HepG2 (cell line): ENCODE data around the gene LNX2. TPM values are rescaled to one million over a fixed set of nuclear protein-coding genes. Genes with fewer than 3 reads are reported as not detected.

ENCODE experiments used
- ATAC-seq: fragments of 200-7000 bp; cut with Tn5 transposase; 3 replicates; pipeline ENCODE4 v1.9.1; 2020; ENCODE audit warnings: mild to moderate bottlenecking, moderate library complexity
- BruUV-seq: library from RNA; stranded (reverse); fragments of 400-500 nt; replicated peaks from 2 replicates; lab custom pipeline; 2021; lab: Mats Ljungman, UMichigan
- CTCF ChIA-PET: fragments of 300-600 bp; formaldehyde crosslinking; extraction: SDS; loops from one replicate; lab custom pipeline; 2021; ENCODE audit warnings: low total read pairs, inconsistent platforms, low intra/inter-chr PET ratio; lab: Yijun Ruan, JAX
- POLR2A ChIA-PET: fragments of 350-600 bp; sonication (Branson Sonifier 250); formaldehyde crosslinking; loops from one replicate; lab custom pipeline; 2020; ENCODE audit warnings: antibody characterized with exemption, inconsistent platforms; lab: Yijun Ruan, JAX
- DNase-seq: peaks from one replicate; pipeline ENCODE4 v3.0.0-alpha.2; 2015; ENCODE audit warnings: low spot score
- FAIRE-seq: peaks from 3 replicates; lab custom pipeline; 2011; peaks lifted over from hg19 to GRCh38; lab: Jason Lieb, UNC
- H2AFZ ChIP-seq: one replicate; pipeline ENCODE4 v1.6.1; 2011; ENCODE audit warnings: low read length, inconsistent platforms
- H3K27ac ChIP-seq: fragments of 300-600 bp; 3 replicates; pipeline ENCODE4 v1.8.0; 2011; ENCODE audit warnings: mixed run types, mild to moderate bottlenecking, mixed read lengths, low read length, inconsistent platforms; ENCODE audit not compliant: insufficient read depth; ENCODE audit errors: extremely low read length
- H3K27me3 ChIP-seq, 2 experiments: fragments of 200-600 bp in 1 of 2; 2 replicates in 1 of 2; 3 replicates in 1 of 2; pipeline versions ENCODE4 v1.6.0 to v1.8.0; 2011; ENCODE audit warnings: low read length in 2 of 2, mild to moderate bottlenecking in 2 of 2, moderate library complexity in 2 of 2, inconsistent platforms in 1 of 2; ENCODE audit not compliant: insufficient read depth in 2 of 2, control insufficient read depth in 1 of 2
- H3K36me3 ChIP-seq, 2 experiments: fragments of 200-600 bp in 1 of 2; replicated peaks in 1 of 2; 2 replicates in 1 of 2; 3 replicates in 1 of 2; pipeline versions ENCODE4 v1.5.1 to v1.8.0; 2011; ENCODE audit warnings: low read length in 2 of 2, inconsistent platforms in 1 of 2; ENCODE audit not compliant: insufficient read depth in 2 of 2, control insufficient read depth in 1 of 2
- H3K4me1 ChIP-seq: 2 replicates; pipeline ENCODE4 v1.5.1; 2012; ENCODE audit warnings: low read length, inconsistent platforms; ENCODE audit not compliant: insufficient read depth
- H3K4me2 ChIP-seq: 2 replicates; pipeline ENCODE4 v1.6.0; 2011; ENCODE audit warnings: low read depth, low read length, inconsistent platforms
- H3K4me3 ChIP-seq, 3 experiments: fragments of 200-600 bp in 1 of 3; sonication (generic), shearing (Covaris generic) in 1 of 3; replicated peaks in 1 of 3; 2 replicates each; pipeline ENCODE4 v1.5.1; 2011 to 2016; ENCODE audit warnings: low read length in 3 of 3, inconsistent platforms in 2 of 3, low read depth in 2 of 3, mild to moderate bottlenecking in 2 of 3, control low read depth in 1 of 3, mixed read lengths in 1 of 3; ENCODE audit not compliant: insufficient read depth in 1 of 3
- H3K79me2 ChIP-seq: one replicate; pipeline ENCODE4 v1.6.1; 2011; ENCODE audit warnings: low read length, inconsistent platforms; ENCODE audit not compliant: insufficient read depth
- H3K9ac ChIP-seq: 2 replicates; pipeline ENCODE4 v1.6.0; 2011; ENCODE audit warnings: mild to moderate bottlenecking, low read depth, low read length, inconsistent platforms; ENCODE audit not compliant: insufficient read depth
- H3K9me3 ChIP-seq: 2 replicates; pipeline ENCODE4 v1.5.1; 2012; ENCODE audit warnings: mild to moderate bottlenecking, low read length
- H4K20me1 ChIP-seq: 2 replicates; pipeline ENCODE4 v1.6.0; 2011; ENCODE audit warnings: inconsistent platforms, mild to moderate bottlenecking, low read length, moderate library complexity; ENCODE audit not compliant: insufficient read depth
- ATF7-NPFF ChIP-seq: sonication (generic); formaldehyde crosslinking; IDR thresholded peaks from 2 replicates; pipeline ENCODE4 v1.8.1; 2023; ENCODE audit warnings: mild to moderate bottlenecking, low read depth, missing genetic modification reagents, moderate library complexity
- CEBPB ChIP-seq: IDR thresholded peaks from 2 replicates; pipeline ENCODE4 v1.6.1; 2011; ENCODE audit warnings: low read depth, low read length, improper control_type of control experiment, borderline replicate concordance
- DBP ChIP-seq: sonication (generic); formaldehyde crosslinking; IDR thresholded peaks from 2 replicates; pipeline ENCODE4 v1.4.0; 2020; ENCODE audit warnings: missing genetic modification reagents; ENCODE audit errors: not compliant biosample characterization
- ERF ChIP-seq: IDR thresholded peaks from 2 replicates; pipeline ENCODE4 v1.6.1; 2018; ENCODE audit warnings: missing biosample characterization, missing genetic modification reagents
- GZF1 ChIP-seq: sonication (generic); formaldehyde crosslinking; IDR thresholded peaks from 2 replicates; pipeline ENCODE4 v1.5.1; 2020; ENCODE audit warnings: mild to moderate bottlenecking, missing genetic modification reagents
- HOXA3 ChIP-seq: sonication (generic); formaldehyde crosslinking; IDR thresholded peaks from 2 replicates; pipeline ENCODE4 v1.5.0; 2020; ENCODE audit warnings: missing genetic modification reagents
- JUN ChIP-seq: sonication (generic); formaldehyde crosslinking; IDR thresholded peaks from 2 replicates; pipeline ENCODE4 v1.4.0; 2020; ENCODE audit warnings: mild to moderate bottlenecking, missing genetic modification reagents
- PHF5A ChIP-seq: IDR thresholded peaks from one replicate; pipeline ENCODE4 v1.6.1; 2018; ENCODE audit warnings: low read depth, missing genetic modification reagents; ENCODE audit not compliant: unreplicated experiment
- POLR2AphosphoS5 ChIP-seq: IDR thresholded peaks from 2 replicates; pipeline ENCODE4 v1.6.1; 2012; ENCODE audit warnings: low read depth, low read length
- SRF ChIP-seq: IDR thresholded peaks from 2 replicates; pipeline ENCODE4 v1.6.1; 2011; ENCODE audit warnings: mild to moderate bottlenecking, low read depth, low read length, moderate library complexity
- TSC22D2 ChIP-seq: sonication (generic); formaldehyde crosslinking; IDR thresholded peaks from 2 replicates; pipeline ENCODE4 v1.5.1; 2020; ENCODE audit warnings: missing genetic modification reagents, mild to moderate bottlenecking, borderline replicate concordance
- ZNF503 ChIP-seq: sonication (generic); formaldehyde crosslinking; IDR thresholded peaks from 2 replicates; pipeline ENCODE4 v1.4.0; 2020; ENCODE audit warnings: missing genetic modification reagents
- ZNF891 ChIP-seq: sonication (generic); formaldehyde crosslinking; IDR thresholded peaks from 2 replicates; pipeline ENCODE4 v1.5.0; 2020; ENCODE audit warnings: mild to moderate bottlenecking, missing genetic modification reagents
- whole genome bisulfite sequencing: methylation state at CpG from one replicate; pipeline ENCODE4 v1.1.6; 2017; ENCODE audit warnings: low lambda C conversion rate; 5-methylcytosine and 5-hydroxymethylcytosine counted together
- in situ Hi-C: cut with HindIII; loops from 2 replicates; pipeline ENCODE4 v1.10.0; 2017; ENCODE audit warnings: low pct_unique_long_range_greater_than_20kb; ENCODE audit not compliant: extremely low pct_ligation_motif_present
- intact Hi-C: fragments of 100-400 bp; cut with micrococcal nuclease; formaldehyde crosslinking; loops from one replicate; pipeline ENCODE4 v1.10.0; 2022; ENCODE audit not compliant: unreplicated experiment
- polyA plus RNA-seq, 8 experiments: library from polyadenylated mRNA; depleted of rRNA in 3 of 8; stranded (reverse) in 7 of 8; unstranded in 1 of 8; fragments of >200 nt; fragmentation: Illumina TruSeq in 4 of 8; extraction: Trizol in 4 of 8; gene quantifications; 2 replicates each; pipeline versions ENCODE4 v1.2.1 to v1.2.3, GENCODE V29; 2011 to 2016; ENCODE audit warnings: low read depth in 4 of 8, missing spikeins in 1 of 8, mixed read lengths in 1 of 8; ENCODE audit not compliant: insufficient read depth in 1 of 8
- total RNA-seq, 5 experiments: library from RNA; depleted of rRNA; stranded (reverse); fragments of >200 nt; fragmentation: Illumina TruSeq; extraction: Trizol; gene quantifications; 2 replicates each; pipeline ENCODE4 v1.2.3, GENCODE V29; 2016; ENCODE audit warnings: low read depth in 1 of 5

The LNX2 gene
- total and polyA plus RNA-seq, 2 of the 13 experiments (the other 11 are each of a cell fraction or from before 2014, with no cell fraction given) = 9.2 to 9.7 TPM

GRCh38 chr13:27605610-27606200 is 14.6 kb downstream of the LNX2 start:
- ChIA-PET POLR2A (interaction anchor here (1.4 kb wide), 1 partner anchor 14 kb away, joined by 6 read pairs; the partner anchor contains the start of gene LNX2), CTCF (no interaction called here)
- Histone ChIP-seq H3K9ac (no peak overlapping the region), H3K4me3 (no peak overlapping the region), H4K20me1 (peaks cover 4% of the 10 kb centered on the region), H3K4me2 (no peak overlapping the region), H3K79me2 (peaks cover 90% of the 10 kb centered on the region), H3K36me3 (no peaks in the 10 kb centered on the region; a peak in 1 of 5 replicates), H3K9me3 (no peaks in the 10 kb centered on the region), H3K27me3 (no peaks in the 10 kb centered on the region), H3K4me1 (peaks cover 49% of the 10 kb centered on the region), H3K27ac (no peak overlapping the region), H2AFZ (no peak overlapping the region)
- intact Hi-C loops = no loop called here
- in situ Hi-C loops = no loop called here
- DNase-seq = no peak
- no peak for FAIRE-seq
- 96% methylated on average over 2 of the region's 2 CpGs for WGBS
- TF ChIP-seq CEBPB = peak; percentile 11; the same call in 1 of the 2 replicates
- no peak for TF ChIP-seq HOXA3 (CRISPR knock-in tag)
- BruUV-seq = no TSS peak
- ATAC-seq = no peak

GRCh38 chr13:27605099-27605498 is 15.2 kb downstream of the LNX2 start:
- TF ChIP-seq POLR2AphosphoS5 = no peak
- TF ChIP-seq JUN (CRISPR knock-in tag) = no peak
- TF ChIP-seq SRF = no peak
- TF ChIP-seq PHF5A (CRISPR knock-in tag) = no peak
- TF ChIP-seq ZNF503 (CRISPR knock-in tag) = no peak
- no peak for TF ChIP-seq ATF7-NPFF
- no peak for TF ChIP-seq ERF (CRISPR knock-in tag)
- no peak for TF ChIP-seq ZNF891
- no peak for TF ChIP-seq GZF1
- TF ChIP-seq TSC22D2 = no peak
- no peak for TF ChIP-seq DBP
- peaks cover 90% of the 10 kb centered on the region for H3K79me2 ChIP-seq
- no peak for FAIRE-seq
- DNase-seq = no peak
- H3K4me3 ChIP-seq = no peak overlapping the region
- H3K27me3 ChIP-seq = no peaks in the 10 kb centered on the region
- H3K36me3 ChIP-seq = no peaks in the 10 kb centered on the region; a peak in 1 of 5 replicates
- peaks cover 55% of the 10 kb centered on the region for H3K4me1 ChIP-seq
- intact Hi-C loops (no loop called here), in situ Hi-C loops (no loop called here)
- H3K4me2 ChIP-seq = no peak overlapping the region
- H3K9ac ChIP-seq = no peak overlapping the region
- ATAC-seq = no peak
- H2AFZ ChIP-seq = no peak overlapping the region
- WGBS = 63% methylated on average over 3 of the region's 3 CpGs
- ChIA-PET POLR2A (interaction anchor here (1.4 kb wide), 1 partner anchor 15 kb away, joined by 6 read pairs; the partner anchor contains the start of gene LNX2), CTCF (no interaction called here)
- no peaks in the 10 kb centered on the region for H3K9me3 ChIP-seq
- no peak overlapping the region for H3K27ac ChIP-seq
- BruUV-seq = no TSS peak
- H4K20me1 ChIP-seq = peaks cover 8% of the 10 kb centered on the region
